MM.1S (cell line): ENCODE data around the gene RELL1.

Source experiments
- CTCF ChIP-seq: fragments of 300-600 bp; sonication (generic); IDR thresholded peaks from 2 replicates; pipeline ENCODE4 v1.5.1; 2016; ENCODE audit warnings: antibody characterized with exemption, low read length, mixed read lengths
- EZH2 ChIP-seq: fragments of 300-600 bp; sonication (generic); optimal IDR thresholded peaks from 2 replicates; pipeline ENCODE3; 2017; ENCODE audit warnings: low read depth, mild to moderate bottlenecking, antibody characterized with exemption, low read length, mixed read lengths
- EZH2phosphoT487 ChIP-seq: fragments of 300-600 bp; sonication (generic); IDR thresholded peaks from 2 replicates; pipeline ENCODE4 v1.6.1; 2018; ENCODE audit warnings: antibody characterized with exemption, low read length

DNA sequence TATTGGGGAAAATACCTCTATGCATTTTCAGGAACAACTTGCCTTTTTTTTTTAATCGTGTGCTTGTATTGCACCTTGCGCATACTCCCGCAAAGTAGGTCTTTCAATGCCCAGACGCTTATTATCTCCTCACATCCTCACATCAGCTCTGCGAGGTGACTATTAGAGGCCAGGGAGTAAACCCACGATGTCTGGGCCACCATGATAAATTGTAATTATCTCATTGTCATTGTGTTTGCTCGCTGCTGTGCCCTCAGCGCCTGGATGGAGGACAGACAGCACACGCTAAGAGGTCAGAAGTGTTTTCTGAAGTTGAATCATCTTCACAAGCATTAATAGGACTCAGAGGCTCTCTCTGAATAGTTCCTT, 1.0 kb upstream of the RELL1 start:
- no peak for TF ChIP-seq CTCF
- TF ChIP-seq EZH2, result no peak
- TF ChIP-seq EZH2phosphoT487, result no peak
